NCI-H2107 (cell line): ENCODE results near the gene TIE1.
A peak's percentile ranks its signal among the peaks of the same experiment; 100 is the strongest.

Experiments
- DNase-seq: peaks from one replicate; lab custom pipeline; 2025; lab: John Stamatoyannopoulos, UW

TIE1 gene

GRCh38 chr1:43338001-43338400 lies 37.2 kb downstream of the TIE1 start:
- no peak for DNase-seq

- DNase-seq: no peak
These were observed 38.9 kb downstream of the TIE1 start for GRCh38 chr1:43339584-43340232.

GRCh38 chr1:43340559-43340958 lies 39.8 kb downstream of the TIE1 start:
- no peak for DNase-seq

DNA sequence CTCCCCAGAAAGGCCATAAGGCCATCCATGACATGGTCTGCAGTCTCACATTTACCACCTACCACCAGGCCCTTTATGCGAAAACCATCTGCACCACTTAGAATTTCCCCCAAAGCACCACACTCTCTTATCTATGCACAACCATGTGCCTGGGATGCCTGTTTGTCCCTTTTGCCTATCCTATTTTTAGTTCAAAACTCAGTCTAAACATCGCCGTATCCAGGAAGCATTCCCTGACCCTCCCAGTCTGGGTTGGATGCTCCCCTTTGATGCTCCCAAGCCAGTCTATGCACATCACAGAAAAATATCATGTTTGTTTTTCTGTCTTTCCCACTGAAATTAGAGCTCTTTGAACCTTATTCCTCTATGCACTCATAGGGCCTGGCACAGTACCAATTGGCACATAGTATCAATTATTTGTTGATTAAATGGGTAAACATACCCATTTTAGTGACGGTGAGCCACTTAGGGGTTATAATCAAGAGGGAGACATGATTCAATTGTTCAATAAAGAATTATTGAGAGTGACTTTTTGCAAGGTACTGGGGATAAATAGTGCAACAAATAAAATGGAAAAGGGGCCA lies 43.6 kb downstream of the TIE1 start:
- DNase-seq: no peak

GRCh38 chr1:43345120-43345519 lies 44.3 kb downstream of the TIE1 start:
- no peak for DNase-seq

DNA sequence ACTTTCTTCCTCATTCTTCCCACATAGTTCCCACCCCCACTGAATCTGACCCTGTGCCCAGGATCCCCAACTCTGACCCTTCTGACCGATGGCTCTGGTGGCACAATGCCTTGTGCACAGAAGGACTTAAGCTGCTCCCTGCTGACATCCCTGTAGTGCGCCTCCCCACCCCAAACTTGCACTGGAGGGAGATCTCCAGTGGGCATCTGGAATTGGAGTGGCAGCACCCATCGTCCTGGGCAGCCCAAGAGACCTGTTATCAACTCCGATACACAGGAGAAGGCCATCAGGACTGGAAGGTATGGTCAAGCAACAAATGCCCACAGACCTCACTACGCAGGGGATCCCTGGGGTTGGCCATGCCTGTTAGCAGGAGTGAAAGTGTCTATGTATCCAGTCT lies 45.9 kb downstream of the TIE1 start:
- no peak for DNase-seq

DNA sequence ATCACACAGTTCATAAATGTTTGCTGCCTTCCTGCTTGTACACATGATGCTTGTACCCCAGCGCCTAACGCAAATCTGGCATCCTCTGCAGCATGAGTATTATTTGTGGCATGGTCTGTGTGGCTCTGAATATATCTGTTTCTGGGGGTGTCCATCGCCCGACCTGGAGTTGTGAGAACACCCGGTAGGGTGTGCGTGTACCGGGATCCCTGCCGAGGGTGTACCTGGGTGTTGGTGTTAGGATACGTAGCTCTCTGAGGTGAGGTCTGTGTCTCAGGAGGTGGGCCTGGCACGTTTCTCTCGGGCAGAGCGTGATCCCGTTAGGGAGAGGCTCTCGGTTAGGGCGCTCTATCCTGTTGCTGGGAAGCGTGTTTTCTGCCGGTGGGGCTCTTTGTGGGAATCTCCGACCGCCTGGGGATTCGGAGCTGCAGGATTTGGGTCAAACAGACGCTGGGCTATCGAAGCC lies 47.6 kb downstream of the TIE1 start:
- peak; percentile 67 for DNase-seq

DNA sequence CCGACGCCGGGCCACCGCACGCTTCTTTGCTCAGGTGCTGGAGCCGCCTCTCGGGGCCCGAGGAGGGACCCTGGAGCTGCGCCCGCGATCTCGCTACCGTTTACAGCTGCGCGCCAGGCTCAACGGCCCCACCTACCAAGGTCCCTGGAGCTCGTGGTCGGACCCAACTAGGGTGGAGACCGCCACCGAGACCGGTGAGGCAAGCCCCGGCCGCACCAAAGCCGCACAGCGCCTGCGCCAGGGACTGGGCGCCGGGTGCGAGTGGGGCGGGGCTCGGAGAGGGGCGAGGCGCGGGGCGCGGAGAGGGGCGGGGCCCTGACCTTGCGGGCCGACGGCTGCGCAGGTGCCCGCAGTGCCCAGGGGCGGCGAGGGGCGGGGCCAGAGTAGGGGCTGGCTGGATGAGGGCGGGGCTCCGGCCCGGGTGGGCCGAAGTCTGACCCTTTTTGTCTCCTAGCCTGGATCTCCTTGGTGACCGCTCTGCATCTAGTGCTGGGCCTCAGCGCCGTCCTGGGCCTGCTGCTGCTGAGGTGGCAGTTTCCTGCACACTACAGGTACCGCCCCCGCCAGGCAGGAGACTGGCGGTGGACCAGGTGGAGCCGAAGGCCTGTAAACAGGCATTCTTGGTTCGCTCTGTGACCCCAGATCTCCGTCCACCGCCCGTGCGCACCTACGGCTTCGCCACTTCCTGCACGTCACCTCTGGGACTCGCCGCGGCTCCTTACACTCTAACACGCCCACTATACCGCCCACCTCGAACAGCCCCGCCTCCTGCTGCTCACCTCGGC lies 48.2 kb downstream of the TIE1 start:
- peak; percentile 93 for DNase-seq

GRCh38 chr1:43349594-43350306 lies 49.0 kb downstream of the TIE1 start:
- no peak for DNase-seq

DNA sequence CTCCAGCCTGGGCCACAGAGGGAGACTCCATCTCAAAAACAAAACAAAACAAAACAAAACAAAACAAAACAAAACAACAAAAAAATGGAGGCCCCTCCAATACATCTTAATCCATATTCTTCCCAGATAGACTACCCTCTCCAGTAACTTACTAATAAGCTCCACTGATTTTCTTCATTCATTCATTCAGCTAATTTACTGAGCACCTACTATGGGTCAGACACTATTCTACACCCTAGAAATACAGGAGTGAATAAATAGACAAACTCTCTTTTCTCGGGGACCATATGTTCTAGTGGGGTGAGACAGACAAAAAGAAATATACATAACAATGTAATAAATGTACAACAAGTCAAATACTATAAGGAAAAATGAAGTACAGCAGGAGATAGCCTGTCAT lies 50.2 kb downstream of the TIE1 start:
- no peak for DNase-seq

DNA sequence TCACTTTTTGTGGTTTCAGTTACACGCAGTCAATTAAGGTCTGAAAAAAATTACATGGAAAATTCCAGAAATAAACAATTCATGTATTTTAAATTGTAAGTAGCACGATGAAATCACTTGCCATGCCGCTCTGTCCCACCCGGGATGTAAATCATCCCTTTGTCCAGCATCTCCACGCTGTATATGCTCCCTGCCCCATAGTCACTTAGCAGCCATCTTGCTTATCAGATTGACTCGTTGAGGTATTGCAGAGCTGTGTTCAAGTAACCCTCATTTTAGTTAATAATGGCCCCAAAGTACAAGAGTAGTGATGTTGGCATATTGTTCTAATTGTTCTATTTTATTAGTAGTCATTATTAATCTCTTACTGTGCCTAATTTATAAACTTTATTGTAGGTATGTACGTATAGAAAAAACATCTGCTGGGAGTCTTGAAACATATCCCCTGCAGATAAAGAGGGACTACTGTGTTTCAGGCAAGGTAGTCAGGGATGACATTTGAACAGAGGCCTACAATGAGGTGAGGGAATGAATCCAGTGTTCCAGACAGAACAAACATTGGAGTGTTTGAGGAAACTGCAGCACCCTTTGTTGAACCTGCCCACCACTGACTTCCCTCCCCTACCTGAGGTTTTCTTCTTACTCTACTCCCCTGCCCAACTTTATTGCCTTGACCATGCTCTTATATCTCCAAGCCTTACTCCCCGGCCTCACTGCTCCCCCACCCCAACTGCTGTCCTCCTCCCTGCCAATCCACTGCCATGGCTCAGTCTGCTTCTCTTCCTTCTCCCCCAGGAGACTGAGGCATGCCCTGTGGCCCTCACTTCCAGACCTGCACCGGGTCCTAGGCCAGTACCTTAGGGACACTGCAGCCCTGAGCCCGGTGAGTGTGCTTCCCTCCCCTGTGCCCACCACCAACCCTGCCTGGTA lies 50.9 kb downstream of the TIE1 start:
- DNase-seq: no peak

- no peak for DNase-seq
These were observed 51.5 kb downstream of the TIE1 start for GRCh38 chr1:43352351-43352705.

- DNase-seq: no peak
These were observed 52.1 kb downstream of the TIE1 start for GRCh38 chr1:43352881-43353280.

DNA sequence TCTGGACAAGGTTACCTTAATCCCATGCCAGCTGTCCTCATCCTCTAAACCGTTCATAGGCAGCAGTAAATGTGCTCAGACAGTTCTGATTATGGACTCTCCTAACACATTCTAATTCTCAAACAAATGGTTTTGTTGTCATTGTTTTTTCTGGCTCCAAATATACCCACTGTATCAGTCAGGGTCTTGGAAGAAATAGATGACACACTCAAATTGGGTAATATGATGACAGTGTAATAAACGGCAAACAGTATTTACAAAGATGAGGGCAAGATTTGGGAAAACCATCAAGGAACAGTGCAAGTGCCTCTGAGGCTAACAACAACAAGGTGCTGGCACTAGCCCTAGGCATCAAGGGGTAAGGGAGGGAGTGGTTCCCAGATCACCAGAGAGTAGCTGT lies 53.7 kb downstream of the TIE1 start:
- no peak for DNase-seq

DNA sequence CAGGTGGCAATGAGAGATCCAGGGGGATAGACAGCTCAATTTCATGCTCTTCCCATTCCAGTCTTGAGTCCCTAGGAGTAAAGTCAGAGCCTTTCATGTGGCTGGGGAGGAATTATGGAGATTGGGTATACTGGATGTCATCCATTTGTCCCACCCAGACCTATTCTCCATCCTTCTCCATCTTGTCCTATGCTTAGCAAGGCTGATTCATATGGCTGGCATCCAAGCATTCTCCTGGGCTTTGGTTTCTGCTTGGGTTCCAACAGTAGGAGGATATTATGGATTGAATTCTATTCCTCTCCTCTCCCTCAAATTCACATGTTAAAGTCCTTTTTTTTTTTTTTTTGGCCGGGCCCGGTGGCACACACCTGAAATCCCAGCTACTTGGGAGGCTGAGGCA lies 54.2 kb downstream of the TIE1 start:
- DNase-seq: no peak

DNA sequence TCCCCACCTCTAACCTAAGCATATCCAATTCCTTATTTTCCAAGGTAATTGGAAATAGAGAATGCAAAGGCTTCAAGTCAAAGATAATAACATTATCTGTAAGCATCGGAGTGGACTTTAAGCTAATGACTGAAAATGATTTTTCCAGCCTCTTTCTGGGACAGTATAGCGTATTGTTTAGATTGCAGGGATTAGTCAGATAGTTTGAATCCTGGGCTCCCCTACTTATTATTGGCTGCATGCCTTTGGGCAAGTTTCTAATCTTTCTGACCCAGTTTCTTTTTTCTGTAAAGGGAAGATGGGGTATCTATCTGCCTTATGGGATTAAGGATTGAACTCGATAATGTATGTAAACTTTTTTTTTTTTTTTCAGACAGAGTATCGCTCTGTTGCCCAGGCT lies 56.5 kb downstream of the TIE1 start:
- DNase-seq: no peak

DNA sequence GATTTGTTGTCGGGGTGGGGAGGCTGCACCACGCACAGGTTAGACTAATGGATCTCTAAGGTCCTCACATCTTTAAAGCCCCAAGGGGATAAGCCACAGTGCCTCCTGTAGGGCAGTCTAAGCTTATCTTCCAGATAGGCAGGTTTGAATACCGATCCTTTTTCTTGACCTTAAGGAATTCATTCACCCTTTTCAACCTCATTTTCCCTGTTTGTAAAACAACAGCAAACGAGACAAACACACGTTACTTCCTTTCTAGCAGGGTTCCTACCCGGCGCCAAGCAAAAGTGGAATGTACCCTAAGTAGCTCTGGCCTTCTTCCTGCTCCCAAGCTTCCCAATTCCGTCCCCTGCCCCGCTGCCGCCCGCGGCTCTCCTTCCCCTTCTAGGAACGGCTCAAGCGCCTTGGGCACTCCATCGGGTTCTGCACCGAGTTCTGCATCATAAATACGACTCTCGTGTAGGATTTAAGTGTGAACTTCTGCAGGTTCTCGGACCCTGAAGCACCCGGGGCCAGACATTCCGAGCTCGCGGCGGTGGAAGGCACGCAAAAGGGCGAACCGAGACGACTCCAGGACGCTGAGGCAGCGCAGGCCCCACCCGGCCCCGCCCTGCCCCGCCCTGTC lies 57.5 kb downstream of the TIE1 start:
- peak; percentile 17 for DNase-seq

- peak; percentile 98 for DNase-seq
These were observed 58.2 kb downstream of the TIE1 start, which contains the start of gene CDC20 for GRCh38 chr1:43358746-43359693. Gene CDC20 (plus strand): TSS chr1:43358981. CDS start chr1:43359216, 235 bp downstream.

- DNase-seq: no peak
These were observed 58.9 kb downstream of the TIE1 start for GRCh38 chr1:43359696-43360095.

GRCh38 chr1:43360616-43361015 lies 59.8 kb downstream of the TIE1 start:
- DNase-seq: no peak
